Islet precursor cell (in vitro differentiated cells): ENCODE data around the gene APOBEC4.
"Not testable (repeated sequence)": the region's sequence is repeated elsewhere in the genome, so short reads cannot be mapped to it uniquely, and the experiment has no call there.

Experiments
- DNase-seq: peaks from one replicate; pipeline ENCODE4 v3.0.0-alpha.2; 2018

Gene APOBEC4, protein sequence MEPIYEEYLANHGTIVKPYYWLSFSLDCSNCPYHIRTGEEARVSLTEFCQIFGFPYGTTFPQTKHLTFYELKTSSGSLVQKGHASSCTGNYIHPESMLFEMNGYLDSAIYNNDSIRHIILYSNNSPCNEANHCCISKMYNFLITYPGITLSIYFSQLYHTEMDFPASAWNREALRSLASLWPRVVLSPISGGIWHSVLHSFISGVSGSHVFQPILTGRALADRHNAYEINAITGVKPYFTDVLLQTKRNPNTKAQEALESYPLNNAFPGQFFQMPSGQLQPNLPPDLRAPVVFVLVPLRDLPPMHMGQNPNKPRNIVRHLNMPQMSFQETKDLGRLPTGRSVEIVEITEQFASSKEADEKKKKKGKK

DNA sequence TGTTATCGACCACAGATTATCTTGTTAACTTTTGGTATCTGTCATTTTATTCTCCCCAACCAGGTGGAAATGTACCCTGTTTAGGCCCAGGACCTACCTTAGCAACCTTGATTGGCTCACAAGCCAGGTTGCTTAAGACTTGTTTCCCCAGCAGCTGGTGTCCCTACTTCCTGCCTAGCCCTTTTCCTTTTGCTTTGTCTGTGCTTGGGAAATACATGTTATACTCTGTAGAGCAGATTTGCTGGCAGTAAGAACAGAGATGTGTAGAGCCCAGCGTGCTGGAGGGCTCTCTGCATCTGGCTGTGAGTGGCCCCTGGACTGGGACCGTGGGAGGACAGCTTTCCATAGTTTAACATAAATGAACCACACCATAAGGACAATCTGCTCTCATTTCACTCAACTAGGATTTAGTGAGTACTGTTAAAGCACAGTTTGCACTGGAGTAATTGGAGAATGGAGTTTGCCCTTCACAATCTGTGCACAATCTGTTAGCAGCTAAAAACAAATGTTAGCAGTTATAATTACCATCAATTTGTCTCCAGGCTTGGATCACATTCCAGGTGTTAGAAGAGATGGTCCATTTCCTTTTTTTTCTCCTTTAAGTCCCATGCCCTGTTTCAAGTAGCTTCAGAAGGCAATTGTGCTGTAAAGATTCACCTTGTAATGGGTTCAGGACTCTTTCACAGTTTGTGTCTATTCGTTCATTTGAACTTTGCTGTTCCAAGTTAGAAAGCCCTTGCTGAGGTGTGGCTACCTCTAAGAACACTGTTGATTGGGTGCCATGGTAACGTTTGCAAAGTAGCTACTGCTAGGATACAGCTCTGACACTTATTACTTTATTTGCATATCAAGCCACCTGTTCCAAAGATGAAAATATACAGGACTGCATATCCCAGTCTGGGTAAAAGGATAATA, at the start of gene APOBEC4:
Gene APOBEC4, minus strand, starts transcription at position 770 of the 915 bp plus-strand sequence. CDS start 4,535 bp downstream, outside the sequence.
- DNase-seq: no peak

GRCh38 chr1:183702813-183703198, 49.7 kb upstream of the APOBEC4 start:
- DNase-seq: peak; percentile 26

- peak; percentile 46 for DNase-seq
Observed at GRCh38 chr1:183702087-183702812, 49.1 kb upstream of the APOBEC4 start.

DNA sequence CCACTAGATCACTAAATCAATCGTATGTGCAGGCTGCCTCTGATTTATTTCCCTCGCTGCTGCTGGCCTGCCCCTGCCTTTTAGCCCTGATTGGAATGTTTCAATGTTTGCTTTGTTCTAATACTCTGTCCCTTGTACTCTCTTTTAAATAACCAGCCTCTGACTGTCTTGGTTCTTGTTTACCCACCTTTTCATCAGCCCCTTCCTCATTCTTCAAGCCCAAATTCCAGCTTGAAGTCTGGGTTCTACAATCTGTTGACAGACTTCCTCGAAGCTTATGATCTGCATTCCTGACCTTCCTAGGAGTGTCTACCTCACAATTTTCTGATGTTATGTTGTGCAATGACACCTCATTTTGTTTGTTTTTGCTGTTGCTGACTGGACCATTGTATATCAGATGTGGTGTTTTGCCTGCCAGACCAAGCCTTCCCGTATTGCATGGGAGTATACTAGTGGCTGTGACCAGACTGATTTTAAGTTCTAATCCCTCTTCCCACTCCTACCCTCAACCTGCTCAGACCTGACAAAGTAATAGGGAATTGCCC, 46.6 kb upstream of the APOBEC4 start:
- peak; percentile 81 for DNase-seq

DNA sequence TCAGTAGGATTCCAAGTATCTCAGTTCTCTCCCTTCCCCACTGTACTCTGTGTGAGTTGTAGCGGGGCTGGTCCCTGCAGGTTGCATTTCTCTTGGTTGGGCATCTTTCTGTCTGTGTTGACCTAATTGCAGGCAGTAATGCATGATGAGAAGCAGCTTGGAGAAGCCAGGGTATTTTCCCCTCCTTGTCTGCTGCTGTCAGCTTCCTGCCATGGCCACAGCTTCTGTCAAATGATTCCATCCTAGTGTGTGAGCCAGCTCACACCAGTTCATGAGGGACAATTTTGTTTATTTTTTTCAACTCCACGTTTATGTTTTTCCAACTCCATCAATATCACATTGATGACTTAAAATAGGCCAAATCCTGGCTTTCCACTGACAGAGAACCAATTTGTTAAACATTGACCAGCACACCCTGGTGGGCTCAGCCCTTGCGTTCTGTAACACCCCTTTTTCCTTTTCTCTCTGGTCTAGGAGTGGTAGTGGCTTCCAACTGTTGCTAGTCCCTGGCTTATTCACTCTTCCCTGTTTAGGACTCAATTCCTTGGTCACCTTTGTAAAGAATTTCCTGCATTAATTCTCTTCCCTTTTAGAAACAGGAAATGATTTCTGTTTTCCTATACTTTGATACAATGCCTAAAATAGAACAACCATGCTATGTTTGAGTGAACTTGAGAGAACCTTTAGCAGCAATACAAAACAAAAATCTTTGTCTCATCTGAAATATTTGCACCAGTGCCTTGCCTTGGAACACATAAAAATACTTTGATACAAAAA, 44.9 kb upstream of the APOBEC4 start:
- DNase-seq: no peak

DNA sequence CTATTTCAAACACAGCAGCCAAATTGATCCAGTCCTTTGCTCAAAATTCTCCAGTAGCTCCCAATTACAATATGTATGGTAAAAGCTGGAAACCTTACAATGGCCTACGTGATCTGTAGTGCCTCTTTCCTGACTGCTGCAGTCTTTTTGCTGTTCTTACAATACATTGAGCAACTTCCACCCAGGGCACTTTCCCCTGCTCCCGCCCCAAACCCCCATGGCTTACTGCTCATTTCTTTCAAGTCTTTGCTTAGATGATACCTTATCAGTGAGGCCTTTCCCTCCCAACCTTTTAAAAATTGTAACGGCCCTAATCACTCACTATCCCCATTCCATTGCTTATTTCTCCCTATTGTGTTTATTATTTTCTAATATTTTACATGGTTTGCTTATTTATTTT, 43.9 kb upstream of the APOBEC4 start:
- DNase-seq: no peak

DNA sequence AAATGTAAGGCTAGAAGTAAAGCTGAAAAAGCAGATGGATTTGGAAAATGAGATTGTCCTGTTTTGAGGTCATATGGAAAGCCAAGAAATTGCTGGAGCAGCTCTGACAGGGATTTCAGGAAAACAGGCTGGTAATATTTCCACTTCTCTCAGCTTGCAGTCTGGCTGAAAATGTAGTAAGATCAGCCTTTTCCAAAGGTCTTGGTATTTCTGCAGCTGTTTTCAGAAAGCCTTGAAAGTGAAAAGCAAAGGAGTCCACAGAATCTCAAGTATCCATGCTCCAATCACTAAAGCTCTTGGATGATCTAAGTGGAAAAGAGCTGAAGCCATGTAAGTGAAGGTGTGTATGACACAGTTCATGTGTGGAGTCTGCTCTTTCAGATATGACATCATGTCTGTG, 41.6 kb upstream of the APOBEC4 start:
- DNase-seq: no peak

GRCh38 chr1:183694066-183694465, 41.0 kb upstream of the APOBEC4 start:
- DNase-seq: no peak

GRCh38 chr1:183693521-183693920, 40.4 kb upstream of the APOBEC4 start:
- DNase-seq: no peak

DNA sequence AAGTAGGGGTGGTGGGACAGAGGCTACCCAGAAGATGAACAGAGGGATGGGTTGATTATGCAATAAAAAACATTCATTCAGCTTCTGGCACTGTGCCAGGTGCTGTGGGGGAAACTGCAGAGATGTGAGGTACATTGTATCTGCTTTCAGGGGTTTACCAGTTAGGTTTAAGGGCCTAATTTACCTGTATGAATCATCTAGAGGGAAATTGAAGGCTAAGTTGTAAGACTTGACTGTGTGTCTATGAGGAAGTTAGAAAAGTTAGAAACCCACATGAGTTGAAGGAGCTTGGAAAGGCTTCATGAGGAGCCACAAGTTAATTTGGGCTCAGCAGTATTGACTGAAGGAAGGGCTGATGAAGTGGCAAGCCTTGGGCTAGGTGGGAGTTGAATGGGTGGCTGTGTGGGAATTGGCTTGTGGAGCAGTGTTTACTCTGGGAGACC, 36.7 kb upstream of the APOBEC4 start:
- no peak for DNase-seq

GRCh38 chr1:183688341-183689060, 35.4 kb upstream of the APOBEC4 start:
- no peak for DNase-seq

DNA sequence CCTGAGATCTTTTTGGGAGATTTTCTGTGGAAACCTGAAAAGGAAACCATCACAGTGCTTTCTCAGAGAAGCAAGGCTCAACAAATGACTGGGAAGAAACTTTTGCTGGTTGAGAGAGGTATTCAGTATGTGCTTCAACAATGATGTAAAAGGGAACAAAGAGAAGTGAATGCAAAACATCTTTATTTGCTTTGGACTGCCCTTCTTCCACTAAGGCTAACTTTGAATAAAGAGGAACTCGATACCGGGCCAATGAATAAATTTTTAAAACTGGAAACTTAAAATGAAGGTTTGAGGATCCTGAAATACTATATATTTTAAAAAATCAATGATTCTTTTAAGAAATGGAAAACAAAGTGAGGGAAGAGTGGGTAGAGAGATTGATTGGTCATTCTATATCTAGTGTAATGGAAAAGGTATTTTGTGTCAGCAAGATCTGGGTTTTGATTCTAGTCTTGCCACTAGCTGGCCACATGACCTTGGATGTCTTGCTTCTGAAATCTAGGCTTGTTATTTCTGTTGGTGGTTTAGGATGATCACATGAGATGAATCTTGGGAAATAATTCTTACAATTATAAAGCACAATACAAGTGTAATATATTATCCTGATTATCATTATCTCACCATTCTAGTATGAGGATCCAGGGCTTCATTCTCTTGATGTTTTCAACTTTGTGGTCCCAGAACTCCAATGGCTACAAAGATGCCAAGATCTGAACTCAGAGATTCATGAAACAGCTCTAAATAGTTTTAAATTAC, 34.6 kb upstream of the APOBEC4 start:
- no peak for DNase-seq

GRCh38 chr1:183686229-183686628, 33.1 kb upstream of the APOBEC4 start:
- DNase-seq: no peak

DNA sequence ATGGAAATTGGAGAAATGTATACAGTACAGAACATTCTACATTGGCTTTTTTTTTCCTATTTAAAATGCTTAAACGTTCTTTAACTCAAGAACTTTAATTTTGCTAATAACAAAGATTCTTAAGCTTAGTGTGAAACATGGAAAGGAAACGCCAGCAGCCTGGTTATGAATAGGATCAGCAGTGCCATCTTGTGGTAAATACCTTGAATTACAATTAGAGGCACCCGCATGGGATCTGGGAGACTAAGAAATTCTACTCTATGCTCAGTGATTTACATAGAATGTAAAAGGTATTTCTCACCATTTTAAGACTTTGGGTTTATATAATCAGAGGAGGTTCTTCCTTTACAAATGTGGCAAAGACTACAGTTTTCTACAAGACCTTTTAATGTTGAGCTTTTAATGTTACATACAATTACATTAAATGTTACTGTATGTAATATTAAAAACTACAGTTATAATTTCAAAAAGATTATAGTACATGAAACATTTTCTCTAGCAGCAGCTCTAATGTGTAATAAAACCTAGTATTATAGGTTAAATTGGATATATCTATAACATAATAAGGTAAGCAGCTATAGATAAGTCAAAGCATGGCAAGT, 32.1 kb upstream of the APOBEC4 start:
- no peak for DNase-seq

GRCh38 chr1:183679363-183679762, 26.2 kb upstream of the APOBEC4 start:
- not testable (repeated sequence) for DNase-seq

- DNase-seq: no peak
Observed at GRCh38 chr1:183678819-183679218, 25.7 kb upstream of the APOBEC4 start.

DNA sequence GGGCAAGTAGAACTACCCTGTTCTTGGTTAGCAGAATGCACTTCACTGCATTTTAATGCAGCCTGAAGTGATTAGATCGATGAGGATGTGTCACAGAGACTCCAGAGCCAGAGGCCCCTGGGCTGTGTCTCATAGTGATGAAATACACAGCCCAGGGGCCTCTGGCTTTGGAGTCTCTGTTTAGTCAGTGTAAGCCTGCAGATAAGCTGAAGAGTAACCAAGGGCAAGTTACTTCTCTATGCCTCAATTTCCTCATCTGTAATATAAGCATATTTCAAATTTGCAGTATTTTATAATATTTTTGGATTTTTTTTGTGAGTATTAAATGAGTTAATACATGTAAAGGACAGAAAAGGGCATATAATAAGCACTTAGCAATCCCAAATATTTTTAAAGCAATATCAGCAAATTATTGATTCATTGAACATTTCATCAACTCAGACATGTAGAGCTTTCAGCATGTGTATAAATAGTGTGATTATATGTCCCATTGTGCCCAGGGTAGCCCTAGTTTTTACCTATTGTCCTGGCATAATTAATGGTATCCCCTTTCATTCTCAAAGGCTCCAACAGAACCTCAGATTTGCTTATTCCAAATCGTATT, 23.6 kb upstream of the APOBEC4 start:
- DNase-seq: peak; percentile 71

DNA sequence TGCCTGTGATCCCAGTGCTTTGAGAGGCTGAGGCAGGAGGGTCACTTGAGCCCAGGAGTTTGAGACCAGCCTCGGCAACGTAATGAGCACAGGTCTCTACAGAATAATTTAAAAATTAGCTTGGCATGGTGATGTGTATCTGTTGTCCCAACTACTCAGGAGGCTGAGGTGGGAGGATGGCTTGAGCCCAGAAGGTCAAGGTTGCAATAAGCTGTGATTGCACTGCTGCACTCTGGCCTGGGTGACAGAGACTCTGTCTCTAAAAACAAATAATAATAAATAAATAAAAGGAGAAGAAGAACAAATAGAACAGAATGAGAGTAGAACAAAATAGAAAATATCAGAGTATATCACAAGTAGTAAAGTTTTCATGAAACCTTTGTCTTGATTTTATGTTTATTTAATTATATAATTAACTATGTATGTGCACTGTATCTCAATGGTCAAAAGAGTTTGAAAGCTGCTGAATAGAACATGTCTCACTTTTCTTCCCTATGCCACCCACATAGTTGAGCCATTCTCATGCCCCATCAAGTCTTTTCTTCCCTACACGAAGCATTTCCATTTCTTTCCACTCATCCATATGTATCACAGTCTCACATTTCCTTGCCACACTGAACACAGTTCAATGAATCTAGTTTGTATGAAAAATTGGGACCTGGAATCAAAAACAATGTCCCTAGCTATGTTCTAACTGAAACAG, 22.9 kb upstream of the APOBEC4 start:
- no peak for DNase-seq

GRCh38 chr1:183675381-183675780, 22.3 kb upstream of the APOBEC4 start:
- DNase-seq: no peak
